C4-2B (cell line): Measurements from ENCODE around the gene POLR2H.

Experiments used
- ZFX ChIP-seq: fragments of 450-650 bp; IDR thresholded peaks from 2 replicates; pipeline ENCODE4 v1.6.1; 2017
- TF ChIP-seq, protein P1 (sequence below): fragments of 450-650 bp; conservative IDR thresholded peaks from 2 replicates; pipeline ENCODE4 v1.5.1; 2017; ENCODE audit warnings: mild to moderate bottlenecking

DNA sequence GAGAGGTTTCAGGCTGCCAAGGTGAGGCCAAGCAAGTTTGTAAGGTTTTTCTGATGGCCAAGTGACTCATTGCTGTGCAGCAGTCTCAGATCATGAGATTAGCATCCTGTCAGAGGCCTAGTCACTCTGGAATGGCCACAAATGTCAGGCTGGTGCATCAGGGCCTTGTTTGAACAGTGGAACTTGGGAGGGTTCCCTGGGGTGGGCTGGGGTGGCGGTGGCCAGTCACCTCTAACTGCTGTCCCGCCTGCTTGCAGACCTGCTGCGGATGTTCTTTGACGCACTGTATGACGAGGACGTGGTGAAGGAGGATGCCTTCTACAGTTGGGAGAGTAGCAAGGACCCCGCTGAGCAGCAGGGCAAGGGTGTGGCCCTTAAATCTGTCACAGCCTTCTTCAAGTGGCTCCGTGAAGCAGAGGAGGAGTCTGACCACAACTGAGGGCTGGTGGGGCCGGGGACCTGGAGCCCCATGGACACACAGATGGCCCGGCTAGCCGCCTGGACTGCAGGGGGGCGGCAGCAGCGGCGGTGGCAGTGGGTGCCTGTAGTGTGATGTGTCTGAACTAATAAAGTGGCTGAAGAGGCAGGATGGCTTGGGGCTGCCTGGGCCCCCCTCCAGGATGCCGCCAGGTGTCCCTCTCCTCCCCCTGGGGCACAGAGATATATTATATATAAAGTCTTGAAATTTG lies 26.9 kb upstream of the POLR2H start:
- TF ChIP-seq, protein P1, sequence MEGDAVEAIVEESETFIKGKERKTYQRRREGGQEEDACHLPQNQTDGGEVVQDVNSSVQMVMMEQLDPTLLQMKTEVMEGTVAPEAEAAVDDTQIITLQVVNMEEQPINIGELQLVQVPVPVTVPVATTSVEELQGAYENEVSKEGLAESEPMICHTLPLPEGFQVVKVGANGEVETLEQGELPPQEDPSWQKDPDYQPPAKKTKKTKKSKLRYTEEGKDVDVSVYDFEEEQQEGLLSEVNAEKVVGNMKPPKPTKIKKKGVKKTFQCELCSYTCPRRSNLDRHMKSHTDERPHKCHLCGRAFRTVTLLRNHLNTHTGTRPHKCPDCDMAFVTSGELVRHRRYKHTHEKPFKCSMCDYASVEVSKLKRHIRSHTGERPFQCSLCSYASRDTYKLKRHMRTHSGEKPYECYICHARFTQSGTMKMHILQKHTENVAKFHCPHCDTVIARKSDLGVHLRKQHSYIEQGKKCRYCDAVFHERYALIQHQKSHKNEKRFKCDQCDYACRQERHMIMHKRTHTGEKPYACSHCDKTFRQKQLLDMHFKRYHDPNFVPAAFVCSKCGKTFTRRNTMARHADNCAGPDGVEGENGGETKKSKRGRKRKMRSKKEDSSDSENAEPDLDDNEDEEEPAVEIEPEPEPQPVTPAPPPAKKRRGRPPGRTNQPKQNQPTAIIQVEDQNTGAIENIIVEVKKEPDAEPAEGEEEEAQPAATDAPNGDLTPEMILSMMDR: no peak
- TF ChIP-seq ZFX: no peak
